Measurements from ENCODE around the gene SLC9B1. TPM values are rescaled to one million over a fixed set of nuclear protein-coding genes. Genes with fewer than 3 reads are reported as not detected.
"Not testable (repeated sequence)": the region's sequence is repeated elsewhere in the genome, so short reads cannot be mapped to it uniquely, and the experiment has no call there.

SLC9B1 gene
- total and polyA plus RNA-seq, 8 donors: 0.23 to 1.0 (median 0.44) TPM

GRCh38 chr4:102901804-102902203 is 117.7 kb downstream of the SLC9B1 start:
- Histone ChIP-seq H3K9me3 (no peaks in the 10 kb centered on the region), H3K27ac (no peak overlapping the region), H3K4me1 (no peaks in the 10 kb centered on the region), H3K27me3 (no peaks in the 10 kb centered on the region), H3K36me3 (no peaks in the 10 kb centered on the region), H3K4me3 (no peak overlapping the region)
- no peak for TF ChIP-seq CTCF (IDR thresholded peaks at IDR 0.05)
- no peak for FAIRE-seq
- DNase-seq: no peak
- intact Hi-C loops (cut with DNase I): no loop called here
- no peak for ATAC-seq
- WGBS, 2 donors: 44 to 58% methylated on average over 2 of the region's 2 CpGs

GRCh38 chr4:102897610-102898009 is 121.9 kb downstream of the SLC9B1 start:
- H3K4me3 ChIP-seq; ATAC-seq; H3K9me3 ChIP-seq; intact Hi-C loops (cut with DNase I); DNase-seq; FAIRE-seq; H3K27ac ChIP-seq; H3K4me1 ChIP-seq; H3K27me3 ChIP-seq; H3K36me3 ChIP-seq: not testable (repeated sequence)
- 66 to 74% methylated on average over 3 of the region's 3 CpGs for WGBS, 2 donors

GRCh38 chr4:102896547-102896946 is 123.0 kb downstream of the SLC9B1 start:
- H3K4me1 ChIP-seq; H3K9me3 ChIP-seq; H3K4me3 ChIP-seq; H3K36me3 ChIP-seq; H3K27me3 ChIP-seq; DNase-seq; H3K27ac ChIP-seq; intact Hi-C loops (cut with DNase I); ATAC-seq; FAIRE-seq: not testable (repeated sequence)
- WGBS, 2 donors: 91 to 92% methylated on average over 5 of the region's 5 CpGs

GRCh38 chr4:102889866-102890265 is 129.6 kb downstream of the SLC9B1 start:
- H3K36me3 ChIP-seq; H3K9me3 ChIP-seq; ATAC-seq; FAIRE-seq; intact Hi-C loops (cut with DNase I); H3K4me1 ChIP-seq; H3K27me3 ChIP-seq; DNase-seq; H3K4me3 ChIP-seq; H3K27ac ChIP-seq: not testable (repeated sequence)
- 76 to 85% methylated on average over 3 of the region's 3 CpGs for WGBS, 2 donors

- DNase-seq; H3K9me3 ChIP-seq; H3K4me1 ChIP-seq; H3K27me3 ChIP-seq; FAIRE-seq; H3K27ac ChIP-seq; H3K4me3 ChIP-seq; H3K36me3 ChIP-seq; intact Hi-C loops (cut with DNase I); ATAC-seq: not testable (repeated sequence)
- 94 to 97% methylated on average over 2 of the region's 2 CpGs for WGBS, 2 donors
These were observed 130.9 kb downstream of the SLC9B1 start for GRCh38 chr4:102888570-102888969.

GRCh38 chr4:102883278-102883677 is 136.2 kb downstream of the SLC9B1 start:
- Histone ChIP-seq H3K4me3 (no peak overlapping the region), H3K36me3 (no peaks in the 10 kb centered on the region), H3K27ac (no peak overlapping the region), H3K9me3 (no peaks in the 10 kb centered on the region), H3K4me1 (peaks cover 0 to 5% (median 5%) of the 10 kb centered on the region in 3 donors), H3K27me3 (no peaks in the 10 kb centered on the region)
- intact Hi-C loops (cut with DNase I): no loop called here
- ATAC-seq: no peak
- no peak for DNase-seq
- FAIRE-seq: no peak
- WGBS, 2 donors: 96 to 98% methylated on average over 2 of the region's 2 CpGs
- no peak for TF ChIP-seq CTCF (IDR thresholded peaks at IDR 0.05)

- Histone ChIP-seq H3K4me3 (no peak overlapping the region), H3K36me3 (no peaks in the 10 kb centered on the region), H3K27me3 (no peaks in the 10 kb centered on the region), H3K4me1 (peaks cover 0 to 10% (median 8%) of the 10 kb centered on the region in 3 donors), H3K9me3 (no peaks in the 10 kb centered on the region), H3K27ac (no peak overlapping the region)
- FAIRE-seq (no peak), ATAC-seq (no peak), DNase-seq (no peak)
- TF ChIP-seq CTCF (IDR thresholded peaks at IDR 0.05): no peak
- intact Hi-C loops (cut with DNase I): no loop called here
- WGBS, 2 donors: 55 to 64% methylated on average over 1 of the region's 1 CpG
These were observed 138.2 kb downstream of the SLC9B1 start for GRCh38 chr4:102881343-102881742.
